Measurements from ENCODE around the gene LARGE1. TPM values are rescaled to one million over a fixed set of nuclear protein-coding genes. Genes with fewer than 3 reads are reported as not detected.

Gene LARGE1
- total and polyA plus RNA-seq, 2 of the 13 experiments (the other 11 are each of a cell fraction or from before 2014, with no cell fraction given): 8.4 to 11.0 TPM

DNA sequence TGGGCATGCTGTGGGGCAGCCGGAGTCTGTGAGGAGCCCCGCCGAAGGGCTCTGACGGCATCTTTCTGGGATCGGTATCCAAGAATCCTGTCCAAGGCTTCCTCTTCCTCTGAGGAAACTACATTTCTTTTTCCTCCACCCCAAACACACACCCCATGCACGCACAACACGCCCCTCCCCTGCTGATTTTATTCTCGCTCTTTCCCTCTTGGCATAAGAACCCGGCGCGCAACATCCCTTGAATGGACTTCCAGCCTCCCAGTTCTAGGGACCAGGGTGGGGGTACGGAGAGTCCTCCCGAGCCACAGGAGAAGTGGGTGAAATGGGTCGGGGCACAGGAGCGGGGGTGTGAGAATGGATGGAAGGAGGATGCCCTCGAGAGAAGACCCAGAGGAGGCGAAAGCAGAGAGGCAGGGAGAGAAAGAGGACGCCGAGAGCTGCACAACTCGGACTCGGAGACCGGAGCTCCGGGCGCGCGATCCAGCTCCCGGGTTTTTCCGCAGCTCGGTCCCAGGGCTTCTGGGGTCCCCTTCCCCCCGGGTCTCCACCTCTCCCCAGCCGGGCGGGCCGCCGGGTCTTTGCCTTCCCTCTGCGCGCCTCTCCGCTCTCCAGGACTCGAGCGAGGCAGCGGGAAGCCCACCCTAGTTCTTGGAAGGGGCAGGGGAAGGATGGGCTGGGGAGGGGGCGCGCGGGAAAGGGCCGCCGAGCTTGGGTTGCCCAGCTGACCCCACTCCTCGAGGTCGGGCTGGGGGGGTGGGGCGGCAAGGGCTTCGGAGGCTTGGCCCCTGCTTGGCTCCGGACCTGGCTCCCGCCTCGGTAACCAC, 1.5 kb upstream of the LARGE1 start (continued):
- TF ChIP-seq, protein P1, sequence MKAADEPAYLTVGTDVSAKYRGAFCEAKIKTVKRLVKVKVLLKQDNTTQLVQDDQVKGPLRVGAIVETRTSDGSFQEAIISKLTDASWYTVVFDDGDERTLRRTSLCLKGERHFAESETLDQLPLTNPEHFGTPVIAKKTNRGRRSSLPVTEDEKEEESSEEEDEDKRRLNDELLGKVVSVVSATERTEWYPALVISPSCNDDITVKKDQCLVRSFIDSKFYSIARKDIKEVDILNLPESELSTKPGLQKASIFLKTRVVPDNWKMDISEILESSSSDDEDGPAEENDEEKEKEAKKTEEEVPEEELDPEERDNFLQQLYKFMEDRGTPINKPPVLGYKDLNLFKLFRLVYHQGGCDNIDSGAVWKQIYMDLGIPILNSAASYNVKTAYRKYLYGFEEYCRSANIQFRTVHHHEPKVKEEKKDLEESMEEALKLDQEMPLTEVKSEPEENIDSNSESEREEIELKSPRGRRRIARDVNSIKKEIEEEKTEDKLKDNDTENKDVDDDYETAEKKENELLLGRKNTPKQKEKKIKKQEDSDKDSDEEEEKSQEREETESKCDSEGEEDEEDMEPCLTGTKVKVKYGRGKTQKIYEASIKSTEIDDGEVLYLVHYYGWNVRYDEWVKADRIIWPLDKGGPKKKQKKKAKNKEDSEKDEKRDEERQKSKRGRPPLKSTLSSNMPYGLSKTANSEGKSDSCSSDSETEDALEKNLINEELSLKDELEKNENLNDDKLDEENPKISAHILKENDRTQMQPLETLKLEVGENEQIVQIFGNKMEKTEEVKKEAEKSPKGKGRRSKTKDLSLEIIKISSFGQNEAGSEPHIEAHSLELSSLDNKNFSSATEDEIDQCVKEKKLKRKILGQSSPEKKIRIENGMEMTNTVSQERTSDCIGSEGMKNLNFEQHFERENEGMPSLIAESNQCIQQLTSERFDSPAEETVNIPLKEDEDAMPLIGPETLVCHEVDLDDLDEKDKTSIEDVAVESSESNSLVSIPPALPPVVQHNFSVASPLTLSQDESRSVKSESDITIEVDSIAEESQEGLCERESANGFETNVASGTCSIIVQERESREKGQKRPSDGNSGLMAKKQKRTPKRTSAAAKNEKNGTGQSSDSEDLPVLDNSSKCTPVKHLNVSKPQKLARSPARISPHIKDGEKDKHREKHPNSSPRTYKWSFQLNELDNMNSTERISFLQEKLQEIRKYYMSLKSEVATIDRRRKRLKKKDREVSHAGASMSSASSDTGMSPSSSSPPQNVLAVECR (CRISPR knock-in tag; IDR thresholded peaks at IDR 0.05; ENCODE audit: borderline replicate concordance): peak; percentile 22; the same call in 1 of the 2 replicates
- TF ChIP-seq ZNF234 (CRISPR knock-in tag; conservative IDR thresholded peaks at IDR 0.05) (peak; percentile 62; the same call in 1 of the 2 replicates), KDM3A (CRISPR knock-in tag; IDR thresholded peaks at IDR 0.05; ENCODE audit: low read depth) (0 out of 2 replicates have a peak, but pooled peaks have one; percentile 10), RARA (CRISPR knock-in tag; IDR thresholded peaks at IDR 0.05) (peak; percentile 9; the same call in 1 of the 2 replicates), MED8 (CRISPR knock-in tag; IDR thresholded peaks at IDR 0.05; ENCODE audit: insufficient replicate concordance) (peak; percentile 35), ZBTB7A (CRISPR knock-in tag; IDR thresholded peaks at IDR 0.05) (peak; percentile 21; the same call in 1 of the 2 replicates), HNRNPL (IDR thresholded peaks at IDR 0.05; ENCODE audit: low read depth, low read length) (0 out of 2 replicates have a peak, but pooled peaks have one; percentile 3), KLF16 (CRISPR knock-in tag; IDR thresholded peaks at IDR 0.05) (0 out of 4 replicates have a peak, but pooled peaks of 1 of the 2 experiments have one; percentile 31)
- TF ChIP-seq, protein P2, sequence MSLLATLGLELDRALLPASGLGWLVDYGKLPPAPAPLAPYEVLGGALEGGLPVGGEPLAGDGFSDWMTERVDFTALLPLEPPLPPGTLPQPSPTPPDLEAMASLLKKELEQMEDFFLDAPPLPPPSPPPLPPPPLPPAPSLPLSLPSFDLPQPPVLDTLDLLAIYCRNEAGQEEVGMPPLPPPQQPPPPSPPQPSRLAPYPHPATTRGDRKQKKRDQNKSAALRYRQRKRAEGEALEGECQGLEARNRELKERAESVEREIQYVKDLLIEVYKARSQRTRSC (CRISPR knock-in tag; IDR thresholded peaks at IDR 0.05; ENCODE audit: low read depth): no peak
- TF ChIP-seq, protein P3, sequence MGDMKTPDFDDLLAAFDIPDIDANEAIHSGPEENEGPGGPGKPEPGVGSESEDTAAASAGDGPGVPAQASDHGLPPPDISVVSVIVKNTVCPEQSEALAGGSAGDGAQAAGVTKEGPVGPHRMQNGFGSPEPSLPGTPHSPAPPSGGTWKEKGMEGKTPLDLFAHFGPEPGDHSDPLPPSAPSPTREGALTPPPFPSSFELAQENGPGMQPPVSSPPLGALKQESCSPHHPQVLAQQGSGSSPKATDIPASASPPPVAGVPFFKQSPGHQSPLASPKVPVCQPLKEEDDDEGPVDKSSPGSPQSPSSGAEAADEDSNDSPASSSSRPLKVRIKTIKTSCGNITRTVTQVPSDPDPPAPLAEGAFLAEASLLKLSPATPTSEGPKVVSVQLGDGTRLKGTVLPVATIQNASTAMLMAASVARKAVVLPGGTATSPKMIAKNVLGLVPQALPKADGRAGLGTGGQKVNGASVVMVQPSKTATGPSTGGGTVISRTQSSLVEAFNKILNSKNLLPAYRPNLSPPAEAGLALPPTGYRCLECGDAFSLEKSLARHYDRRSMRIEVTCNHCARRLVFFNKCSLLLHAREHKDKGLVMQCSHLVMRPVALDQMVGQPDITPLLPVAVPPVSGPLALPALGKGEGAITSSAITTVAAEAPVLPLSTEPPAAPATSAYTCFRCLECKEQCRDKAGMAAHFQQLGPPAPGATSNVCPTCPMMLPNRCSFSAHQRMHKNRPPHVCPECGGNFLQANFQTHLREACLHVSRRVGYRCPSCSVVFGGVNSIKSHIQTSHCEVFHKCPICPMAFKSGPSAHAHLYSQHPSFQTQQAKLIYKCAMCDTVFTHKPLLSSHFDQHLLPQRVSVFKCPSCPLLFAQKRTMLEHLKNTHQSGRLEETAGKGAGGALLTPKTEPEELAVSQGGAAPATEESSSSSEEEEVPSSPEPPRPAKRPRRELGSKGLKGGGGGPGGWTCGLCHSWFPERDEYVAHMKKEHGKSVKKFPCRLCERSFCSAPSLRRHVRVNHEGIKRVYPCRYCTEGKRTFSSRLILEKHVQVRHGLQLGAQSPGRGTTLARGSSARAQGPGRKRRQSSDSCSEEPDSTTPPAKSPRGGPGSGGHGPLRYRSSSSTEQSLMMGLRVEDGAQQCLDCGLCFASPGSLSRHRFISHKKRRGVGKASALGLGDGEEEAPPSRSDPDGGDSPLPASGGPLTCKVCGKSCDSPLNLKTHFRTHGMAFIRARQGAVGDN (CRISPR knock-in tag; IDR thresholded peaks at IDR 0.05): peak; percentile 47
- TF ChIP-seq, protein P4, sequence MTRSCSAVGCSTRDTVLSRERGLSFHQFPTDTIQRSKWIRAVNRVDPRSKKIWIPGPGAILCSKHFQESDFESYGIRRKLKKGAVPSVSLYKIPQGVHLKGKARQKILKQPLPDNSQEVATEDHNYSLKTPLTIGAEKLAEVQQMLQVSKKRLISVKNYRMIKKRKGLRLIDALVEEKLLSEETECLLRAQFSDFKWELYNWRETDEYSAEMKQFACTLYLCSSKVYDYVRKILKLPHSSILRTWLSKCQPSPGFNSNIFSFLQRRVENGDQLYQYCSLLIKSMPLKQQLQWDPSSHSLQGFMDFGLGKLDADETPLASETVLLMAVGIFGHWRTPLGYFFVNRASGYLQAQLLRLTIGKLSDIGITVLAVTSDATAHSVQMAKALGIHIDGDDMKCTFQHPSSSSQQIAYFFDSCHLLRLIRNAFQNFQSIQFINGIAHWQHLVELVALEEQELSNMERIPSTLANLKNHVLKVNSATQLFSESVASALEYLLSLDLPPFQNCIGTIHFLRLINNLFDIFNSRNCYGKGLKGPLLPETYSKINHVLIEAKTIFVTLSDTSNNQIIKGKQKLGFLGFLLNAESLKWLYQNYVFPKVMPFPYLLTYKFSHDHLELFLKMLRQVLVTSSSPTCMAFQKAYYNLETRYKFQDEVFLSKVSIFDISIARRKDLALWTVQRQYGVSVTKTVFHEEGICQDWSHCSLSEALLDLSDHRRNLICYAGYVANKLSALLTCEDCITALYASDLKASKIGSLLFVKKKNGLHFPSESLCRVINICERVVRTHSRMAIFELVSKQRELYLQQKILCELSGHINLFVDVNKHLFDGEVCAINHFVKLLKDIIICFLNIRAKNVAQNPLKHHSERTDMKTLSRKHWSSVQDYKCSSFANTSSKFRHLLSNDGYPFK (CRISPR knock-in tag; IDR thresholded peaks at IDR 0.05; ENCODE audit: borderline replicate concordance): 0 out of 2 replicates have a peak, but pooled peaks have one; percentile 12
